Mesenchymal stem cell (in vitro differentiated cells and primary cell): ENCODE results near the gene PDE8B.

Experiments used
- DNase-seq: peaks from one replicate; pipeline ENCODE4 v3.0.0-alpha.2; 2013
- H2AFZ ChIP-seq: one replicate; pipeline ENCODE4 v1.6.1; 2013; ENCODE audit warnings: low read depth, mild to moderate bottlenecking, control low read depth, inconsistent platforms, low read length, moderate library complexity
- H2AK5ac ChIP-seq: 2 replicates; pipeline ENCODE4 v1.6.1; 2013; ENCODE audit warnings: low read length, moderate library complexity, mild to moderate bottlenecking, inconsistent platforms; ENCODE audit not compliant: severe bottlenecking
- H2BK120ac ChIP-seq: one replicate; pipeline ENCODE4 v1.6.1; 2013; ENCODE audit warnings: low read depth, mild to moderate bottlenecking, inconsistent platforms, low read length, moderate library complexity
- H2BK12ac ChIP-seq, 2 experiments: one replicate each; pipeline ENCODE4 v1.6.1; 2013; ENCODE audit warnings: inconsistent platforms in 2 of 2, low read length in 2 of 2, mild to moderate bottlenecking in 2 of 2, moderate library complexity in 2 of 2, control low read depth in 1 of 2
- H2BK15ac ChIP-seq: one replicate; pipeline ENCODE4 v1.6.1; 2013; ENCODE audit warnings: mild to moderate bottlenecking, low read depth, inconsistent platforms; ENCODE audit not compliant: poor library complexity, severe bottlenecking
- H2BK5ac ChIP-seq: 2 replicates; pipeline ENCODE4 v1.6.1; 2013; ENCODE audit warnings: low read depth, mild to moderate bottlenecking, low read length, control low read depth, inconsistent platforms; ENCODE audit not compliant: poor library complexity, severe bottlenecking
- H3K14ac ChIP-seq, 2 experiments: one replicate each; pipeline ENCODE4 v1.6.1; 2013; ENCODE audit warnings: inconsistent platforms in 2 of 2, low read length in 2 of 2, control low read depth in 1 of 2, mild to moderate bottlenecking in 1 of 2, moderate library complexity in 1 of 2
- H3K18ac ChIP-seq, 2 experiments: one replicate each; pipeline ENCODE4 v1.6.1; 2013; ENCODE audit warnings: inconsistent platforms in 2 of 2, low read length in 2 of 2, control low read depth in 1 of 2, low read depth in 1 of 2, mild to moderate bottlenecking in 1 of 2
- H3K23ac ChIP-seq, 2 experiments: one replicate each; pipeline ENCODE4 v1.6.1; 2013; ENCODE audit warnings: inconsistent platforms in 2 of 2, low read length in 2 of 2, mild to moderate bottlenecking in 2 of 2, moderate library complexity in 2 of 2, control low read depth in 1 of 2
- H3K27ac ChIP-seq: 2 replicates; pipeline ENCODE4 v1.5.1; 2013; ENCODE audit warnings: mild to moderate bottlenecking, moderate library complexity, low read length, control low read depth, inconsistent platforms; ENCODE audit not compliant: poor library complexity, severe bottlenecking
- H3K27me3 ChIP-seq, 2 experiments: 2 replicates each; pipeline versions ENCODE4 v1.6.1 to v1.7.0; 2013; ENCODE audit warnings: low read length in 2 of 2, mild to moderate bottlenecking in 2 of 2, moderate library complexity in 2 of 2, control low read depth in 1 of 2, inconsistent platforms in 1 of 2; ENCODE audit not compliant: control insufficient read depth in 1 of 2, insufficient read depth in 1 of 2
- H3K36me3 ChIP-seq, 2 experiments: 2 replicates each; pipeline versions ENCODE4 v1.6.1 to v1.7.0; 2013; ENCODE audit warnings: low read length in 2 of 2, control low read depth in 1 of 2, inconsistent platforms in 1 of 2, low read depth in 1 of 2, mild to moderate bottlenecking in 1 of 2; ENCODE audit not compliant: insufficient read depth in 2 of 2, control insufficient read depth in 1 of 2
- H3K4ac ChIP-seq, 2 experiments: one replicate each; pipeline ENCODE4 v1.6.1; 2013; ENCODE audit warnings: inconsistent platforms in 2 of 2, low read length in 2 of 2, mild to moderate bottlenecking in 2 of 2, moderate library complexity in 2 of 2, control low read depth in 1 of 2, low read depth in 1 of 2
- H3K4me1 ChIP-seq: 2 replicates; pipeline ENCODE4 v1.6.1; 2013; ENCODE audit warnings: low read depth, low read length, control low read depth; ENCODE audit not compliant: control insufficient read depth, insufficient read depth
- H3K4me2 ChIP-seq: 2 replicates; pipeline ENCODE4 v1.6.1; 2013; ENCODE audit warnings: low read length, mild to moderate bottlenecking, inconsistent platforms; ENCODE audit not compliant: poor library complexity, severe bottlenecking
- H3K4me3 ChIP-seq, 2 experiments: 2 replicates each; pipeline versions ENCODE4 v1.5.1 to v1.7.0; 2013; ENCODE audit warnings: low read length in 2 of 2, mild to moderate bottlenecking in 2 of 2, control low read depth in 1 of 2, low read depth in 1 of 2; ENCODE audit not compliant: insufficient read depth in 1 of 2
- H3K79me1 ChIP-seq: replicated peaks from 2 replicates; pipeline ENCODE4 v1.6.1; 2013; ENCODE audit warnings: mild to moderate bottlenecking, control low read depth, low read length, inconsistent platforms; ENCODE audit not compliant: poor library complexity, severe bottlenecking
- H3K9ac ChIP-seq: 2 replicates; pipeline ENCODE4 v1.7.0; 2013; ENCODE audit warnings: mild to moderate bottlenecking, low read length, moderate library complexity
- H3K9me3 ChIP-seq: 2 replicates; pipeline ENCODE4 v1.7.0; 2013; ENCODE audit warnings: mild to moderate bottlenecking, low read length; ENCODE audit not compliant: control insufficient read depth
- H4K8ac ChIP-seq: one replicate; pipeline ENCODE4 v1.6.1; 2013; ENCODE audit warnings: inconsistent platforms, mild to moderate bottlenecking, low read length, moderate library complexity
- H4K91ac ChIP-seq: one replicate; pipeline ENCODE4 v1.6.1; 2013; ENCODE audit warnings: mild to moderate bottlenecking, low read length, inconsistent platforms
- WGBS: methylation state at CpG from one replicate; pipeline ENCODE4 v1.1.7; 2013; ENCODE audit warnings: mixed read lengths; 5-methylcytosine and 5-hydroxymethylcytosine counted together

PDE8B gene

GRCh38 chr5:77280036-77280435 lies 69.6 kb downstream of the PDE8B start:
- no peaks in the 10 kb centered on the region for H3K79me1 ChIP-seq
- no peak overlapping the region for H2BK120ac ChIP-seq
- no peak overlapping the region for H2BK5ac ChIP-seq
- DNase-seq: no peak
- no peak overlapping the region for H2BK15ac ChIP-seq
- 82% methylated on average over 2 of the region's 3 CpGs for WGBS
- H3K27me3 ChIP-seq: peaks cover 0 to 10% of the 10 kb centered on the region in 2 experiments
- H3K18ac ChIP-seq: no peak overlapping the region
- H3K36me3 ChIP-seq: no peaks in the 10 kb centered on the region
- H3K4me2 ChIP-seq: no peak overlapping the region
- H2AK5ac ChIP-seq: no peak overlapping the region
- no peak overlapping the region for H3K14ac ChIP-seq
- no peak overlapping the region for H2AFZ ChIP-seq
- H3K4me3 ChIP-seq: no peak overlapping the region
- no peak overlapping the region for H3K27ac ChIP-seq
- H3K9ac ChIP-seq: no peak overlapping the region
- H3K4me1 ChIP-seq: no peaks in the 10 kb centered on the region
- H4K91ac ChIP-seq: no peak overlapping the region
- no peak overlapping the region for H3K4ac ChIP-seq
- no peak overlapping the region for H4K8ac ChIP-seq
- no peak overlapping the region for H3K23ac ChIP-seq
- no peak overlapping the region for H2BK12ac ChIP-seq
- H3K9me3 ChIP-seq: no peaks in the 10 kb centered on the region

GRCh38 chr5:77281969-77282336 lies 71.5 kb downstream of the PDE8B start:
- Histone ChIP-seq H3K4ac (no peak overlapping the region), H3K4me3 (no peak overlapping the region), H2BK15ac (no peak overlapping the region), H3K27me3 (peaks cover 0 to 10% of the 10 kb centered on the region in 2 experiments), H4K91ac (no peak overlapping the region), H2BK12ac (no peak overlapping the region), H3K9ac (no peak overlapping the region), H3K36me3 (no peaks in the 10 kb centered on the region), H2BK120ac (no peak overlapping the region), H3K27ac (no peak overlapping the region), H2BK5ac (no peak overlapping the region), H3K9me3 (no peaks in the 10 kb centered on the region), H2AFZ (no peak overlapping the region), H4K8ac (no peak overlapping the region), H3K23ac (no peak overlapping the region), H2AK5ac (no peak overlapping the region), H3K79me1 (no peaks in the 10 kb centered on the region), H3K14ac (no peak overlapping the region), H3K4me2 (no peak overlapping the region), H3K4me1 (no peaks in the 10 kb centered on the region), H3K18ac (no peak overlapping the region)
- no peak for DNase-seq
- WGBS: 76% methylated on average over 3 of the region's 3 CpGs

- H2BK120ac ChIP-seq: no peak overlapping the region
- H3K9ac ChIP-seq: no peak overlapping the region
- H2BK12ac ChIP-seq: no peak overlapping the region
- H3K9me3 ChIP-seq: no peaks in the 10 kb centered on the region
- WGBS: 82% methylated on average over 11 of the region's 11 CpGs
- H3K4me3 ChIP-seq: no peak overlapping the region
- no peak overlapping the region for H3K23ac ChIP-seq
- no peak overlapping the region for H3K4me2 ChIP-seq
- H3K36me3 ChIP-seq: no peaks in the 10 kb centered on the region
- no peak overlapping the region for H3K27ac ChIP-seq
- no peak overlapping the region for H3K14ac ChIP-seq
- no peak overlapping the region for H3K4ac ChIP-seq
- H4K91ac ChIP-seq: no peak overlapping the region
- peaks cover 0 to 10% of the 10 kb centered on the region in 2 experiments for H3K27me3 ChIP-seq
- H3K4me1 ChIP-seq: no peaks in the 10 kb centered on the region
- H4K8ac ChIP-seq: no peak overlapping the region
- H3K79me1 ChIP-seq: no peaks in the 10 kb centered on the region
- no peak overlapping the region for H2BK15ac ChIP-seq
- no peak overlapping the region for H2BK5ac ChIP-seq
- H2AFZ ChIP-seq: no peak overlapping the region
- no peak for DNase-seq
- no peak overlapping the region for H3K18ac ChIP-seq
- H2AK5ac ChIP-seq: no peak overlapping the region
These were observed 72.0 kb downstream of the PDE8B start for GRCh38 chr5:77282337-77283027.

GRCh38 chr5:77285251-77285841 lies 74.9 kb downstream of the PDE8B start:
- H2AFZ ChIP-seq: no peak overlapping the region
- H3K79me1 ChIP-seq: no peaks in the 10 kb centered on the region
- no peak for DNase-seq
- H2BK120ac ChIP-seq: no peak overlapping the region
- H2AK5ac ChIP-seq: no peak overlapping the region
- no peaks in the 10 kb centered on the region for H3K9me3 ChIP-seq
- H2BK15ac ChIP-seq: no peak overlapping the region
- no peak overlapping the region for H3K4me3 ChIP-seq
- H3K9ac ChIP-seq: no peak overlapping the region
- no peaks in the 10 kb centered on the region for H3K36me3 ChIP-seq
- H2BK5ac ChIP-seq: no peak overlapping the region
- no peak overlapping the region for H4K91ac ChIP-seq
- H2BK12ac ChIP-seq: no peak overlapping the region
- 100% methylated on average over 2 of the region's 4 CpGs for WGBS
- no peak overlapping the region for H3K18ac ChIP-seq
- no peak overlapping the region for H3K4me2 ChIP-seq
- H4K8ac ChIP-seq: no peak overlapping the region
- H3K23ac ChIP-seq: no peak overlapping the region
- no peak overlapping the region for H3K14ac ChIP-seq
- H3K27ac ChIP-seq: no peak overlapping the region
- no peak overlapping the region for H3K4ac ChIP-seq
- peaks cover 0 to 10% of the 10 kb centered on the region in 2 experiments for H3K27me3 ChIP-seq
- H3K4me1 ChIP-seq: no peaks in the 10 kb centered on the region
